Stimulated activated CD4-positive, alpha-beta T cell treated with anti-CD3 and anti-CD28 coated beads, Interleukin-15, amount 100 ng/mL, for 48 hours (primary cell): ENCODE data around the gene TTC12.
"Not testable (repeated sequence)": the region's sequence is repeated elsewhere in the genome, so short reads cannot be mapped to it uniquely, and the experiment has no call there.

Experiments
- DNase-seq, 2 donors: peaks; one replicate each; pipeline ENCODE4 v3.0.0-alpha.2; 2020; ENCODE audit warnings: low read depth in 2 of 2

The TTC12 gene

GRCh38 chr11:113283881-113284280 lies 30.5 kb upstream of the TTC12 start:
- DNase-seq = no peak

GRCh38 chr11:113286009-113286408 lies 28.4 kb upstream of the TTC12 start:
- DNase-seq = no peak

GRCh38 chr11:113286509-113287497 lies 27.6 kb upstream of the TTC12 start:
- DNase-seq = no peak

- no peak for DNase-seq
Measured at GRCh38 chr11:113287801-113288200, 26.6 kb upstream of the TTC12 start.

GRCh38 chr11:113288286-113288863 lies 26.0 kb upstream of the TTC12 start:
- DNase-seq = no peak

GRCh38 chr11:113289431-113290187 lies 24.8 kb upstream of the TTC12 start:
- DNase-seq = peak; percentile 45 to 58

GRCh38 chr11:113293936-113294335 lies 20.4 kb upstream of the TTC12 start:
- no peak for DNase-seq

- no peak for DNase-seq
Measured at GRCh38 chr11:113295993-113296392, 18.4 kb upstream of the TTC12 start.

GRCh38 chr11:113296447-113297205 lies 17.8 kb upstream of the TTC12 start:
- no peak for DNase-seq

- not testable (repeated sequence) for DNase-seq
Measured at GRCh38 chr11:113298496-113298895, 15.9 kb upstream of the TTC12 start.

GRCh38 chr11:113304916-113305315 lies 9.5 kb upstream of the TTC12 start:
- DNase-seq = no peak

GRCh38 chr11:113305440-113306336 lies 8.7 kb upstream of the TTC12 start:
- DNase-seq = peak; percentile 40 to 56

GRCh38 chr11:113308601-113309000 lies 5.8 kb upstream of the TTC12 start:
- no peak for DNase-seq

GRCh38 chr11:113311536-113311935 lies 2.8 kb upstream of the TTC12 start:
- DNase-seq = no peak

GRCh38 chr11:113313601-113314000 lies 782 bp upstream of the TTC12 start:
- no peak for DNase-seq

GRCh38 chr11:113314065-113314388 lies 356 bp upstream of the TTC12 start:
- DNase-seq = no peak

GRCh38 chr11:113315811-113316210 lies 1.4 kb downstream of the TTC12 start:
- no peak for DNase-seq

GRCh38 chr11:113316256-113316655 lies 1.9 kb downstream of the TTC12 start:
- no peak for DNase-seq

GRCh38 chr11:113317339-113317738 lies 3.0 kb downstream of the TTC12 start:
- no peak for DNase-seq

- DNase-seq = no peak
Measured at GRCh38 chr11:113319085-113319484, 4.7 kb downstream of the TTC12 start.

- DNase-seq = no peak
Measured at GRCh38 chr11:113322158-113322557, 7.8 kb downstream of the TTC12 start.
